PFSK-1 (cell line): ENCODE results near the gene GNRH2.

Experiments
- FOXP2 ChIP-seq: optimal IDR thresholded peaks from 2 replicates; pipeline ENCODE3; 2011; ENCODE audit warnings: borderline replicate concordance, control low read depth, inconsistent platforms; ENCODE audit not compliant: insufficient read depth; ENCODE audit errors: extremely low read length, extremely low read depth
- POLR2AphosphoS5 ChIP-seq: IDR thresholded peaks from 2 replicates; pipeline ENCODE4 v1.6.1; 2012; ENCODE audit warnings: low read depth, mild to moderate bottlenecking, control low read depth, low read length, moderate library complexity
- REST ChIP-seq, 2 experiments: IDR thresholded peaks; 2 replicates each; pipeline versions ENCODE4 v1.6.1 to v1.8.0; 2011 to 2012; ENCODE audit warnings: low read depth in 2 of 2, low read length in 2 of 2, control low read depth in 1 of 2, inconsistent platforms in 1 of 2, mild to moderate bottlenecking in 1 of 2, moderate library complexity in 1 of 2; ENCODE audit not compliant: insufficient read depth in 1 of 2
- SIN3A ChIP-seq: IDR thresholded peaks from 2 replicates; pipeline ENCODE4 v1.6.1; 2012; ENCODE audit warnings: mild to moderate bottlenecking, low read length, moderate library complexity, borderline replicate concordance; ENCODE audit not compliant: insufficient read depth
- TAF1 ChIP-seq: IDR thresholded peaks from 2 replicates; pipeline ENCODE4 v1.6.1; 2012; ENCODE audit warnings: low read length, control low read depth, borderline replicate concordance; ENCODE audit not compliant: insufficient read depth

GNRH2 gene

GRCh38 chr20:3039426-3039825 lies 4.0 kb upstream of the GNRH2 start:
- no peak for TF ChIP-seq TAF1
- no peak for TF ChIP-seq POLR2AphosphoS5
- no peak for TF ChIP-seq SIN3A
- TF ChIP-seq FOXP2: no peak

GRCh38 chr20:3040086-3040485 lies 3.3 kb upstream of the GNRH2 start:
- TF ChIP-seq SIN3A (no peak), POLR2AphosphoS5 (no peak), REST (IDR thresholded peaks at IDR 0.05; ENCODE audit: insufficient read depth in 1 of 2, low read depth in 2 of 2, low read length in 2 of 2) (no peak), TAF1 (no peak)

- TF ChIP-seq REST (IDR thresholded peaks at IDR 0.05; ENCODE audit: insufficient read depth in 1 of 2, low read depth in 2 of 2, low read length in 2 of 2) (no peak), TAF1 (no peak), FOXP2 (no peak), POLR2AphosphoS5 (no peak), SIN3A (no peak)
These were observed 1.5 kb upstream of the GNRH2 start for GRCh38 chr20:3041854-3042409.

- no peak for TF ChIP-seq POLR2AphosphoS5
- no peak for TF ChIP-seq SIN3A
- no peak for TF ChIP-seq REST (IDR thresholded peaks at IDR 0.05; ENCODE audit: insufficient read depth in 1 of 2, low read depth in 2 of 2, low read length in 2 of 2)
- no peak for TF ChIP-seq TAF1
These were observed 797 bp upstream of the GNRH2 start for GRCh38 chr20:3042625-3043024.

- TF ChIP-seq SIN3A (no peak), TAF1 (no peak), POLR2AphosphoS5 (no peak), REST (IDR thresholded peaks at IDR 0.05; ENCODE audit: insufficient read depth in 1 of 2, low read depth in 2 of 2, low read length in 2 of 2) (no peak), FOXP2 (no peak)
These were observed 1.0 kb downstream of the GNRH2 start for GRCh38 chr20:3044336-3044965.
